ENCODE measurements around the gene ZNF407.

GRCh38 chr18:74631623-74632350, 34.1 kb downstream of the ZNF407 start:
- no peak for TF ChIP-seq EGR1 (IDR thresholded peaks at IDR 0.05; ENCODE audit: low read depth)
- TF ChIP-seq SRF (IDR thresholded peaks at IDR 0.05; ENCODE audit: low read depth), result no peak
- no peak for TF ChIP-seq CEBPB (IDR thresholded peaks at IDR 0.05; ENCODE audit: low read depth)
- TF ChIP-seq, protein P1, sequence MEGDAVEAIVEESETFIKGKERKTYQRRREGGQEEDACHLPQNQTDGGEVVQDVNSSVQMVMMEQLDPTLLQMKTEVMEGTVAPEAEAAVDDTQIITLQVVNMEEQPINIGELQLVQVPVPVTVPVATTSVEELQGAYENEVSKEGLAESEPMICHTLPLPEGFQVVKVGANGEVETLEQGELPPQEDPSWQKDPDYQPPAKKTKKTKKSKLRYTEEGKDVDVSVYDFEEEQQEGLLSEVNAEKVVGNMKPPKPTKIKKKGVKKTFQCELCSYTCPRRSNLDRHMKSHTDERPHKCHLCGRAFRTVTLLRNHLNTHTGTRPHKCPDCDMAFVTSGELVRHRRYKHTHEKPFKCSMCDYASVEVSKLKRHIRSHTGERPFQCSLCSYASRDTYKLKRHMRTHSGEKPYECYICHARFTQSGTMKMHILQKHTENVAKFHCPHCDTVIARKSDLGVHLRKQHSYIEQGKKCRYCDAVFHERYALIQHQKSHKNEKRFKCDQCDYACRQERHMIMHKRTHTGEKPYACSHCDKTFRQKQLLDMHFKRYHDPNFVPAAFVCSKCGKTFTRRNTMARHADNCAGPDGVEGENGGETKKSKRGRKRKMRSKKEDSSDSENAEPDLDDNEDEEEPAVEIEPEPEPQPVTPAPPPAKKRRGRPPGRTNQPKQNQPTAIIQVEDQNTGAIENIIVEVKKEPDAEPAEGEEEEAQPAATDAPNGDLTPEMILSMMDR (IDR thresholded peaks at IDR 0.05 in 2 of 3, conservative IDR thresholded peaks at IDR 0.05 in 1 of 3; ENCODE audit: borderline replicate concordance in 1 of 3, insufficient read depth in 1 of 3, low read depth in 2 of 3, low read length in 2 of 3), result no peak
- no peak for TF ChIP-seq POLR2AphosphoS5 (IDR thresholded peaks at IDR 0.05; ENCODE audit: low read depth, low read length)
- TF ChIP-seq ZNF274 (IDR thresholded peaks at IDR 0.05; ENCODE audit: low read depth, low read length), result no peak
- TF ChIP-seq, protein P2, sequence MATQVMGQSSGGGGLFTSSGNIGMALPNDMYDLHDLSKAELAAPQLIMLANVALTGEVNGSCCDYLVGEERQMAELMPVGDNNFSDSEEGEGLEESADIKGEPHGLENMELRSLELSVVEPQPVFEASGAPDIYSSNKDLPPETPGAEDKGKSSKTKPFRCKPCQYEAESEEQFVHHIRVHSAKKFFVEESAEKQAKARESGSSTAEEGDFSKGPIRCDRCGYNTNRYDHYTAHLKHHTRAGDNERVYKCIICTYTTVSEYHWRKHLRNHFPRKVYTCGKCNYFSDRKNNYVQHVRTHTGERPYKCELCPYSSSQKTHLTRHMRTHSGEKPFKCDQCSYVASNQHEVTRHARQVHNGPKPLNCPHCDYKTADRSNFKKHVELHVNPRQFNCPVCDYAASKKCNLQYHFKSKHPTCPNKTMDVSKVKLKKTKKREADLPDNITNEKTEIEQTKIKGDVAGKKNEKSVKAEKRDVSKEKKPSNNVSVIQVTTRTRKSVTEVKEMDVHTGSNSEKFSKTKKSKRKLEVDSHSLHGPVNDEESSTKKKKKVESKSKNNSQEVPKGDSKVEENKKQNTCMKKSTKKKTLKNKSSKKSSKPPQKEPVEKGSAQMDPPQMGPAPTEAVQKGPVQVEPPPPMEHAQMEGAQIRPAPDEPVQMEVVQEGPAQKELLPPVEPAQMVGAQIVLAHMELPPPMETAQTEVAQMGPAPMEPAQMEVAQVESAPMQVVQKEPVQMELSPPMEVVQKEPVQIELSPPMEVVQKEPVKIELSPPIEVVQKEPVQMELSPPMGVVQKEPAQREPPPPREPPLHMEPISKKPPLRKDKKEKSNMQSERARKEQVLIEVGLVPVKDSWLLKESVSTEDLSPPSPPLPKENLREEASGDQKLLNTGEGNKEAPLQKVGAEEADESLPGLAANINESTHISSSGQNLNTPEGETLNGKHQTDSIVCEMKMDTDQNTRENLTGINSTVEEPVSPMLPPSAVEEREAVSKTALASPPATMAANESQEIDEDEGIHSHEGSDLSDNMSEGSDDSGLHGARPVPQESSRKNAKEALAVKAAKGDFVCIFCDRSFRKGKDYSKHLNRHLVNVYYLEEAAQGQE (IDR thresholded peaks at IDR 0.05; ENCODE audit: low read depth), result no peak
- TF ChIP-seq EZH2 (IDR thresholded peaks at IDR 0.05), result no peak
- no peak for TF ChIP-seq POLR2A (IDR thresholded peaks at IDR 0.05; ENCODE audit: borderline replicate concordance, extremely low read depth, insufficient read depth, insufficient read length)
- no peak for TF ChIP-seq MAX (IDR thresholded peaks at IDR 0.05)
- no peak for TF ChIP-seq RAD21 (IDR thresholded peaks at IDR 0.05; ENCODE audit: low read depth)
- no peak for TF ChIP-seq SIN3A (IDR thresholded peaks at IDR 0.05; ENCODE audit: low read depth)
- TF ChIP-seq ZFX (IDR thresholded peaks at IDR 0.05), result no peak
- no peak for TF ChIP-seq FOSL1 (IDR thresholded peaks at IDR 0.05; ENCODE audit: low read depth)
